HEK293 (cell line): Measurements from ENCODE around the gene LBX2.

Experiments
- CTCF ChIA-PET: fragments of 350-600 bp; formaldehyde crosslinking; extraction: SDS; loops from one replicate; lab custom pipeline; 2021; ENCODE audit warnings: antibody characterized with exemption; lab: Yijun Ruan, JAX
- POLR2A ChIA-PET: fragments of 300-600 bp; formaldehyde crosslinking; extraction: SDS; loops from one replicate; lab custom pipeline; 2020; ENCODE audit warnings: antibody characterized with exemption, inconsistent platforms; lab: Yijun Ruan, JAX
- H3K27ac ChIP-seq: fragments of 200-500 bp; sonication (Bioruptor generic); 2 replicates; pipeline ENCODE4 v1.5.1; 2014; ENCODE audit warnings: low read depth, low read length, control low read depth, inconsistent platforms; ENCODE audit errors: extremely low read depth
- H3K36me3 ChIP-seq, 2 experiments: fragments of 200-500 bp in 1 of 2; sonication (Bioruptor generic) in 1 of 2; 1 replicate in 1 of 2; 2 replicates in 1 of 2; pipeline ENCODE4 v1.5.1; 2014 to 2017; ENCODE audit warnings: inconsistent platforms in 2 of 2, low read length in 2 of 2; ENCODE audit not compliant: control insufficient read depth in 2 of 2, insufficient read depth in 1 of 2
- H3K4me1 ChIP-seq: fragments of 200-500 bp; sonication (Bioruptor generic); 2 replicates; pipeline ENCODE4 v1.5.1; 2014; ENCODE audit warnings: mild to moderate bottlenecking, low read length, inconsistent platforms; ENCODE audit not compliant: control insufficient read depth, insufficient read depth
- H3K4me3 ChIP-seq: 2 replicates; pipeline ENCODE4 v1.5.1; 2011; ENCODE audit warnings: low read depth, mild to moderate bottlenecking, control low read depth, low read length, moderate library complexity
- H3K9me3 ChIP-seq: fragments of 200-500 bp; sonication (Bioruptor generic); 2 replicates; pipeline ENCODE4 v1.5.1; 2014; ENCODE audit warnings: low read depth, low read length, inconsistent platforms; ENCODE audit not compliant: control insufficient read depth, insufficient read depth
- EGR2 ChIP-seq: fragments of 450-650 bp; formaldehyde crosslinking; IDR thresholded peaks from 2 replicates; pipeline ENCODE4 v1.5.1; 2016; ENCODE audit warnings: low read depth, missing biosample characterization, missing genetic modification characterization
- GFI1B ChIP-seq: fragments of 450-650 bp; formaldehyde crosslinking; IDR thresholded peaks from 2 replicates; pipeline ENCODE4 v1.5.1; 2016; ENCODE audit warnings: missing biosample characterization, missing genetic modification characterization
- KLF16 ChIP-seq: fragments of 450-650 bp; formaldehyde crosslinking; IDR thresholded peaks from 2 replicates; pipeline ENCODE4 v1.5.1; 2017; ENCODE audit warnings: missing biosample characterization, missing genetic modification characterization
- KLF9 ChIP-seq: fragments of 450-650 bp; formaldehyde crosslinking; IDR thresholded peaks from 2 replicates; pipeline ENCODE4 v1.5.1; 2016; ENCODE audit warnings: missing biosample characterization, missing genetic modification characterization, low read depth
- MZF1 ChIP-seq: fragments of 450-650 bp; formaldehyde crosslinking; IDR thresholded peaks from 2 replicates; pipeline ENCODE4 v1.5.1; 2017; ENCODE audit warnings: missing biosample characterization, missing genetic modification characterization, borderline replicate concordance
- SP2 ChIP-seq: fragments of 450-650 bp; formaldehyde crosslinking; IDR thresholded peaks from 2 replicates; pipeline ENCODE4 v1.5.1; 2016; ENCODE audit warnings: missing biosample characterization, missing genetic modification characterization
- SP3 ChIP-seq: fragments of 450-650 bp; formaldehyde crosslinking; IDR thresholded peaks from 2 replicates; pipeline ENCODE4 v1.5.1; 2016; ENCODE audit warnings: missing biosample characterization, missing genetic modification characterization
- SP7 ChIP-seq: fragments of 450-650 bp; formaldehyde crosslinking; IDR thresholded peaks from 2 replicates; pipeline ENCODE4 v1.5.1; 2016; ENCODE audit warnings: missing biosample characterization, missing genetic modification characterization
- TRIM28 ChIP-seq: IDR thresholded peaks from 2 replicates; pipeline ENCODE4 v1.6.1; 2011; ENCODE audit warnings: low read length, control low read depth, borderline replicate concordance
- YY1 ChIP-seq: fragments of 450-650 bp; formaldehyde crosslinking; IDR thresholded peaks from 2 replicates; pipeline ENCODE4 v1.5.1; 2018; ENCODE audit warnings: missing biosample characterization, missing genetic modification characterization
- YY2 ChIP-seq: fragments of 450-650 bp; formaldehyde crosslinking; IDR thresholded peaks from 2 replicates; pipeline ENCODE4 v1.5.1; 2016; ENCODE audit warnings: missing biosample characterization, missing genetic modification characterization
- ZBTB17 ChIP-seq: fragments of 450-650 bp; formaldehyde crosslinking; IDR thresholded peaks from 2 replicates; pipeline ENCODE4 v1.5.1; 2016; ENCODE audit warnings: missing biosample characterization, missing genetic modification characterization
- ZBTB48 ChIP-seq: fragments of 450-650 bp; formaldehyde crosslinking; IDR thresholded peaks from 2 replicates; pipeline ENCODE4 v1.5.1; 2016; ENCODE audit warnings: missing biosample characterization, missing genetic modification characterization
- ZFHX2 ChIP-seq: fragments of 450-650 bp; formaldehyde crosslinking; conservative IDR thresholded peaks from 2 replicates; pipeline ENCODE4 v1.5.1; 2016; ENCODE audit warnings: missing biosample characterization, missing genetic modification characterization
- ZNF10 ChIP-seq: fragments of 450-650 bp; formaldehyde crosslinking; IDR thresholded peaks from 2 replicates; pipeline ENCODE4 v1.5.1; 2017; ENCODE audit warnings: missing biosample characterization, missing genetic modification characterization
- ZNF132 ChIP-seq: fragments of 450-650 bp; formaldehyde crosslinking; IDR thresholded peaks from 2 replicates; pipeline ENCODE4 v1.5.1; 2017; ENCODE audit warnings: missing biosample characterization, missing genetic modification characterization, borderline replicate concordance
- ZNF155 ChIP-seq: fragments of 450-650 bp; formaldehyde crosslinking; IDR thresholded peaks from 2 replicates; pipeline ENCODE4 v1.5.1; 2016; ENCODE audit warnings: missing biosample characterization, missing genetic modification characterization
- ZNF324 ChIP-seq: fragments of 450-650 bp; formaldehyde crosslinking; IDR thresholded peaks from 2 replicates; pipeline ENCODE4 v1.5.1; 2016; ENCODE audit warnings: missing biosample characterization, missing genetic modification characterization
- ZNF501 ChIP-seq: fragments of 450-650 bp; formaldehyde crosslinking; IDR thresholded peaks from 2 replicates; pipeline ENCODE4 v1.5.1; 2016; ENCODE audit warnings: missing biosample characterization, missing genetic modification characterization
- ZNF600 ChIP-seq: fragments of 450-650 bp; formaldehyde crosslinking; IDR thresholded peaks from 2 replicates; pipeline ENCODE4 v1.5.1; 2016; ENCODE audit warnings: missing biosample characterization, missing genetic modification characterization
- ZNF670 ChIP-seq: fragments of 450-650 bp; formaldehyde crosslinking; IDR thresholded peaks from 2 replicates; pipeline ENCODE4 v1.5.1; 2016; ENCODE audit warnings: missing biosample characterization, missing genetic modification characterization, low read depth
- ZNF677 ChIP-seq: fragments of 450-650 bp; IDR thresholded peaks from 2 replicates; pipeline ENCODE4 v1.5.0; 2018; ENCODE audit warnings: missing biosample characterization, mild to moderate bottlenecking, missing genetic modification characterization, moderate library complexity
- ZNF768 ChIP-seq: fragments of 450-650 bp; formaldehyde crosslinking; IDR thresholded peaks from 2 replicates; pipeline ENCODE4 v1.5.1; 2018; ENCODE audit warnings: missing biosample characterization, mild to moderate bottlenecking, missing genetic modification characterization
- ZNF791 ChIP-seq: fragments of 450-650 bp; formaldehyde crosslinking; IDR thresholded peaks from 2 replicates; pipeline ENCODE4 v1.5.1; 2016; ENCODE audit warnings: missing biosample characterization, missing genetic modification characterization
- ZSCAN23 ChIP-seq: fragments of 450-650 bp; formaldehyde crosslinking; IDR thresholded peaks from 2 replicates; pipeline ENCODE4 v1.5.1; 2016; ENCODE audit warnings: missing biosample characterization, missing genetic modification characterization
- TF ChIP-seq, protein P1 (sequence below): fragments of 450-650 bp; formaldehyde crosslinking; IDR thresholded peaks from 2 replicates; pipeline ENCODE4 v1.5.1; 2016; ENCODE audit warnings: missing biosample characterization, missing genetic modification characterization
- TF ChIP-seq, protein P2 (sequence below): fragments of 450-650 bp; formaldehyde crosslinking; IDR thresholded peaks from 2 replicates; pipeline ENCODE4 v1.5.1; 2016; ENCODE audit warnings: missing biosample characterization, missing genetic modification characterization
- TF ChIP-seq, protein P3 (sequence below): fragments of 450-650 bp; formaldehyde crosslinking; conservative IDR thresholded peaks from 2 replicates; pipeline ENCODE4 v1.5.1; 2016; ENCODE audit warnings: low read depth, missing biosample characterization, missing genetic modification characterization

The LBX2 gene

DNA sequence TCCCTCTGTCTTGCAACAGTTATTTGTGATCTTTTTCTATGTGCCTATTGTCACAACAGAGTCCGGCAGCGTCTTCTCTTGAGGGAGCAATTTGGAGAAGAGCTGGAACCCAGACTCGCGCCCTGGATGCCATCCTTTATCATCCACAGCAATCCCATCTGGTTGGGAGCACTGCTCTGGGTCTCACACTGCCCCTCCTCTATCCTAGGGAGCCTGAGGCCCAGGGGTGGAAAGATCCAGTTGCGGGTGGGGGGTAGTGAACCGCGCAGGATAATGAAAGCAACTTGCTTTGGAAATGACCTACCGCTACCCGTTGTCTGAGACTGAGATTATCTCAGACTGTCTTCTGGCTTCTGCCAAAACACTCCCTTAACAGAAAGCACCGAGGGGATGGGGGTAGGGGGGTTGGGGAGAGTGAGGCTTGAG lies 40.5 kb downstream of the LBX2 start:
- Histone ChIP-seq H3K4me1 (peaks cover 5% of the 10 kb centered on the region), H3K9me3 (no peaks in the 10 kb centered on the region), H3K4me3 (peak overlapping the region; percentile 82), H3K27ac (peak overlapping the region; percentile 56; the same call in 1 of the 2 replicates), H3K36me3 (peaks cover 0 to 35% of the 10 kb centered on the region in 2 experiments; a peak in 1 of 3 replicates)
- no peak for TF ChIP-seq MZF1
- no peak for TF ChIP-seq ZNF670 (tag by site-specific recombination)
- no peak for TF ChIP-seq SP2
- TF ChIP-seq ZNF768 (tag by site-specific recombination): no peak
- no peak for TF ChIP-seq ZNF791 (tag by site-specific recombination)
- no peak for TF ChIP-seq EGR2
- TF ChIP-seq ZNF132 (tag by site-specific recombination): no peak
- TF ChIP-seq SP7 (tag by site-specific recombination): no peak
- no peak for TF ChIP-seq ZNF677
- POLR2A ChIA-PET: interaction anchor here (0.5 to 3.8 kb wide), 20 partner anchors 8 to 104 kb away, joined by 3 to 44 read pairs (median 6); partner anchors contain the start of genes AUP1, C2orf81, CCDC142 and HTRA2
- CTCF ChIA-PET: interaction anchor here (0.6 to 1.1 kb wide), 2 partner anchors 8 to 1822 kb away, joined by 3 read pairs; no protein-coding TSS in a partner anchor

DNA sequence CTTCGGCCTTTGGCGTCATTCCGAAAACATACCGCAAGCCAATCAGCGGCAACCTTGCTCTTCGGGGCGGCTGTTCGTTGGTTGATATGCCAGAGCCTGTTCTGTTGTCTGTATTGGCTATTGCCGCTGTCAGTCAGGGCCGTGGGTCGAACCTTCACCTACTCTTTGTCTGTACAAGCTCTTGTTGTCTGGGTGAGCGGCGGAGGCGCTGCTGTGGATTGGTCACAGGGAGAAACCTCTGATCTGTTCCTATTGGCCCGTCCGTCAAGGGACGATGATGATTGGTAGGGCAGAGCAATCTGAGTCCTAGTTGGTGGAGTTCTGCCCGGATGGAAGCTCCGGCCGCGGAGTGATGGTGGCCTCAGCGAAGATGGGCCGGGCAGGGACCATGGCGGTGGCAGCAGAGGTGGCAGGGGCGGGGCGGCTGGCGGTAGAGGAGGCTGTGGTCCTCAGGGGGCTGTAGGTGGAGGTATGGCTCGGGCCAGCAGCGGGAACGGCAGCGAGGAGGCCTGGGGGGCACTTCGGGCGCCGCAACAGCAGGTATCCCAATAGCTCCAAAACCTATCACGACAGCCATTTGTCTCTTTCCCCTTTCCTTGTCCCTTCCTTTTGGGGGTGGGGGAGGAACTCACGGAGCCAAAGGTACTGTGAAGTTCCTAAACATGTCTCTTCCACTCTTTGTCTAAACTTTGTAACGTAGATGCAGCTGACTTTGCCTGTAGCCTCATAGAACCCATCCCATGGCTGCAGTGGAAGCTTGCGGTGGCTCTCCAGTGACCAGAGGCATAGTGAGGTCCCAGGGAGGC lies 41.1 kb downstream of the LBX2 start, which contains the start of gene WBP1:
Gene WBP1 (plus strand): TSS at position 307 of the 806 bp plus-strand sequence. CDS start 165 bp downstream, at position 472.
- POLR2A ChIA-PET: interaction anchor here (0.6 to 3.8 kb wide), 24 partner anchors 9 to 280 kb away, joined by 3 to 44 read pairs (median 5); partner anchors contain the start of genes AUP1, C2orf81, CCDC142 and HTRA2
- CTCF ChIA-PET: interaction anchor here (0.6 to 1.1 kb wide), 2 partner anchors 9 to 1821 kb away, joined by 3 read pairs; no protein-coding TSS in a partner anchor
- peaks cover 0 to 35% of the 10 kb centered on the region in 2 experiments; a peak in 1 of 3 replicates for H3K36me3 ChIP-seq
- H3K27ac ChIP-seq: peak within 1 kb of the TSS; percentile 96
- no peaks in the 10 kb centered on the region for H3K9me3 ChIP-seq
- peaks cover 5% of the 10 kb centered on the region for H3K4me1 ChIP-seq
- peak within 1 kb of the TSS; percentile 82 for H3K4me3 ChIP-seq
- TF ChIP-seq ZNF324 (no peak), KLF9 (tag by site-specific recombination) (peak; percentile 58), ZNF501 (tag by site-specific recombination) (0 out of 2 replicates have a peak, but pooled peaks have one; percentile 26), SP2 (peak; percentile 94), SP3 (tag by site-specific recombination) (peak; percentile 59; the same call in 1 of the 2 replicates), ZBTB17 (tag by site-specific recombination) (peak; percentile 29; the same call in 1 of the 2 replicates), ZFHX2 (tag by site-specific recombination) (peak; percentile 32; the same call in 1 of the 2 replicates), YY1 (peak; percentile 84; the same call in 1 of the 2 replicates), KLF16 (0 out of 2 replicates have a peak, but pooled peaks have one; percentile 16), ZNF155 (no peak), ZSCAN23 (no peak), ZNF600 (peak; percentile 20; the same call in 1 of the 2 replicates), YY2 (tag by site-specific recombination) (peak; percentile 88), TRIM28 (0 out of 2 replicates have a peak, but pooled peaks have one; percentile 10), GFI1B (no peak), ZBTB48 (tag by site-specific recombination) (peak; percentile 73), ZNF10 (tag by site-specific recombination) (peak; percentile 70)
- TF ChIP-seq, protein P1, sequence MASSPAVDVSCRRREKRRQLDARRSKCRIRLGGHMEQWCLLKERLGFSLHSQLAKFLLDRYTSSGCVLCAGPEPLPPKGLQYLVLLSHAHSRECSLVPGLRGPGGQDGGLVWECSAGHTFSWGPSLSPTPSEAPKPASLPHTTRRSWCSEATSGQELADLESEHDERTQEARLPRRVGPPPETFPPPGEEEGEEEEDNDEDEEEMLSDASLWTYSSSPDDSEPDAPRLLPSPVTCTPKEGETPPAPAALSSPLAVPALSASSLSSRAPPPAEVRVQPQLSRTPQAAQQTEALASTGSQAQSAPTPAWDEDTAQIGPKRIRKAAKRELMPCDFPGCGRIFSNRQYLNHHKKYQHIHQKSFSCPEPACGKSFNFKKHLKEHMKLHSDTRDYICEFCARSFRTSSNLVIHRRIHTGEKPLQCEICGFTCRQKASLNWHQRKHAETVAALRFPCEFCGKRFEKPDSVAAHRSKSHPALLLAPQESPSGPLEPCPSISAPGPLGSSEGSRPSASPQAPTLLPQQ (tag by site-specific recombination): 0 out of 2 replicates have a peak, but pooled peaks have one; percentile 14
- TF ChIP-seq, protein P2, sequence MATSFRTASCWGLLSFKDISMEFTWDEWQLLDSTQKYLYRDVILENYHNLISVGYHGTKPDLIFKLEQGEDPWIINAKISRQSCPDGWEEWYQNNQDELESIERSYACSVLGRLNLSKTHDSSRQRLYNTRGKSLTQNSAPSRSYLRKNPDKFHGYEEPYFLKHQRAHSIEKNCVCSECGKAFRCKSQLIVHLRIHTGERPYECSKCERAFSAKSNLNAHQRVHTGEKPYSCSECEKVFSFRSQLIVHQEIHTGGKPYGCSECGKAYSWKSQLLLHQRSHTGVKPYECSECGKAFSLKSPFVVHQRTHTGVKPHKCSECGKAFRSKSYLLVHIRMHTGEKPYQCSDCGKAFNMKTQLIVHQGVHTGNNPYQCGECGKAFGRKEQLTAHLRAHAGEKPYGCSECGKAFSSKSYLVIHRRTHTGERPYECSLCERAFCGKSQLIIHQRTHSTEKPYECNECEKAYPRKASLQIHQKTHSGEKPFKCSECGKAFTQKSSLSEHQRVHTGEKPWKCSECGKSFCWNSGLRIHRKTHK: no peak
- TF ChIP-seq, protein P3, sequence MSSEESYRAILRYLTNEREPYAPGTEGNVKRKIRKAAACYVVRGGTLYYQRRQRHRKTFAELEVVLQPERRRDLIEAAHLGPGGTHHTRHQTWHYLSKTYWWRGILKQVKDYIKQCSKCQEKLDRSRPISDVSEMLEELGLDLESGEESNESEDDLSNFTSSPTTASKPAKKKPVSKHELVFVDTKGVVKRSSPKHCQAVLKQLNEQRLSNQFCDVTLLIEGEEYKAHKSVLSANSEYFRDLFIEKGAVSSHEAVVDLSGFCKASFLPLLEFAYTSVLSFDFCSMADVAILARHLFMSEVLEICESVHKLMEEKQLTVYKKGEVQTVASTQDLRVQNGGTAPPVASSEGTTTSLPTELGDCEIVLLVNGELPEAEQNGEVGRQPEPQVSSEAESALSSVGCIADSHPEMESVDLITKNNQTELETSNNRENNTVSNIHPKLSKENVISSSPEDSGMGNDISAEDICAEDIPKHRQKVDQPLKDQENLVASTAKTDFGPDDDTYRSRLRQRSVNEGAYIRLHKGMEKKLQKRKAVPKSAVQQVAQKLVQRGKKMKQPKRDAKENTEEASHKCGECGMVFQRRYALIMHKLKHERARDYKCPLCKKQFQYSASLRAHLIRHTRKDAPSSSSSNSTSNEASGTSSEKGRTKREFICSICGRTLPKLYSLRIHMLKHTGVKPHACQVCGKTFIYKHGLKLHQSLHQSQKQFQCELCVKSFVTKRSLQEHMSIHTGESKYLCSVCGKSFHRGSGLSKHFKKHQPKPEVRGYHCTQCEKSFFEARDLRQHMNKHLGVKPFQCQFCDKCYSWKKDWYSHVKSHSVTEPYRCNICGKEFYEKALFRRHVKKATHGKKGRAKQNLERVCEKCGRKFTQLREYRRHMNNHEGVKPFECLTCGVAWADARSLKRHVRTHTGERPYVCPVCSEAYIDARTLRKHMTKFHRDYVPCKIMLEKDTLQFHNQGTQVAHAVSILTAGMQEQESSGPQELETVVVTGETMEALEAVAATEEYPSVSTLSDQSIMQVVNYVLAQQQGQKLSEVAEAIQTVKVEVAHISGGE (tag by site-specific recombination): peak; percentile 75
